ENCODE measurements around the gene CSNK2B.

Gene CSNK2B

GRCh38 chr6:31662124-31662723 lies 3.7 kb upstream of the CSNK2B start:
- DNase-seq = no peak

GRCh38 chr6:31663126-31663960 lies 2.5 kb upstream of the CSNK2B start:
- DNase-seq = no peak

DNA sequence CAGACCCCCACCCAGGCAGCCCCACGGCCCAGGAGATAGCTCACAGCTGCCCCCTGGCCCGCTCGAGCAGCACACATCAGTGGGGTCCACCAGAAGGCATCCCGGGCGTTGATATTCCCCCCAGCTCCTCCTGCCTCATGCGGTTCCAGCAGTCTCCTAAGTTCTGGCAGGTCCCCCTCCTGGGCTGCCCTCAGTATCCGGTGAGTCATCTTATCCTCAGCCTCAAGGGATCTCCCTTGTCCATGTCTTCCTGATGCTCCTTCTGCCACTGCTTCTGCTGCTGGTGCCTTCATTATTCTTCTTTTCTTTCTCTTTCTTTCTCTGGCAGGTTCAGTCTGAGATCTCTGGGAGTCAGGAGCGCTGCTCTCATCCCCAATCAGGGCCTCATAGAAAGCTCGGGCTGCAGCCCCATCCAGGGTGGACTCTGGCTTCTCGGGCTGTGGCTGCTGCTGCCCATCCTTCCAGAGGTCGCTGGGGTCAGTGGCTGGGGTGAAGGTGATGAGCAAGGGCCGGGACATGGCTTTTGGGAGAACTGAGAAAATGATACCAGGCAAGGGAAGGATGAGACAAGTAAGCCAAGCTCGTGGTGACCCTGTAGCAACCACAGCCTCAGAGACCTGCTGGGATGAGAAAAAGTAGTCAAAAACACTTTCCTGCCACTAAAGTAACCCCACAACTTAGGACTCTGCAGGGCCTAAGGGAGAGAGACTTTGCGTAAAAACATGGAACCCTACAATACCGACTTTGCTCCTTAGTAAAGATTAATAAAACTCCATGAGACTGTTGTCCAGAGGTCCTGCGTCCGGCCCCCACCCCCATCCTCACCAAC lies 1.7 kb upstream of the CSNK2B start:
- DNase-seq = no peak

- peak; percentile 77 for DNase-seq
These were observed 935 bp upstream of the CSNK2B start, which contains the start of gene GPANK1 for GRCh38 chr6:31664790-31665500. Gene GPANK1, minus strand, starts transcription at chr6:31664997. Its CDS starts 519 bp downstream, at chr6:31664478.

- no peak for DNase-seq
These were observed 571 bp downstream of the CSNK2B start for GRCh38 chr6:31666337-31666965.

- DNase-seq = no peak
These were observed 3.8 kb downstream of the CSNK2B start, which contains the start of gene LY6G5B for GRCh38 chr6:31669676-31670075. Gene LY6G5B, plus strand, starts transcription at chr6:31669976. Its CDS starts 975 bp downstream, at chr6:31670951.

DNA sequence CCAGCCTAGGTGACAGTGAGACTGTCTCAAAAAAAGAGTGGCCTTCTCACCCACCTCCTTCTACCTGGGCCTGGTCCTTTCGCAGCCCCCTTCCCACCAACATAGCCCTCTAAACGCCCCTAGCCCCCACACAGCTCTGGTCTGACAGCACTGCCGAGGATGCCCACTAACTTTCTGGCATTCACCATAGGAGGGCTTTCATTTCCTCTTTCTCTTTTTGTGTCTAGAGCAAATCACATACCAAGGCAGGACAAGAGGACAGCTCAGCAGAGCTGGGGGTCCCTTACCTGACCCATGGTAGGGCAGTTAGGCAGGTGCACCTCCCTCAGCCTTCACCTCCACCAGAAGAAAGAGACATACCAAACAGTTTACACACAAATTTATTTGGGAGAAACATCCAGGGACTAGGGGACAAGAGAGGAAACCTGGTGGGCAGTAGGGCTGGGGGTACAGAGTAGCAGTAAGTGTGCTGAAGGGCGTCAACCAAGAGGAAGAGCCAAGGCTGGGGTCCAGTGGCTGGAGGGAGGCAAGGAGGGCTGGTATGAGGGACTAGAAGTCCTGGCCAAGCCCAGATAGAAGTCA lies 10.5 kb downstream of the CSNK2B start:
- no peak for DNase-seq

- no peak for DNase-seq
These were observed 11.0 kb downstream of the CSNK2B start for GRCh38 chr6:31676904-31677303.

GRCh38 chr6:31677955-31678354 lies 12.1 kb downstream of the CSNK2B start:
- no peak for DNase-seq

GRCh38 chr6:31680226-31681134 lies 14.6 kb downstream of the CSNK2B start, which contains the start of gene LY6G5C:
Gene LY6G5C, minus strand, starts transcription at chr6:31681067. Its CDS starts 694 bp downstream, at chr6:31680373.
- DNase-seq = peak; percentile 35

- peak; percentile 3 for DNase-seq
These were observed 15.3 kb downstream of the CSNK2B start for GRCh38 chr6:31681135-31681671.

DNA sequence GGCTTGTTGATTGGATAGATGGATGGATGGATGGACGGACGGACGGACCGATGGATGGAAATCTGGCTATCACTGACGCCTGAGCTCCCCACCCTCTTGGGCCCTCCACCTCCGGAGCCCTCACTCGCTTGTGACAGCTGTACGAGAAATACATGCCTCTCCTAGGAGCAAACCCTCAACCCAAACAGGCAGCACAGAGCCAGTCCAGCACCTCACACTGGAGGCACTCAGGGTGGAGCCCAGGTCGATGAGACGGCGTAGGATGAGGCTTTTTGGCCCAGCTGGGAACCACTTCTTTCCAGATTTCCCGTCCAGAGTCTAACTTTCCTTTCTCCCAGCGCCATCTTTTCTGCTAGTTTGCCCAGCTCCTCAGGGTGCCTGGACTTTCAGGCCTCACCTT lies 17.7 kb downstream of the CSNK2B start:
- no peak for DNase-seq

GRCh38 chr6:31686483-31686882 lies 20.6 kb downstream of the CSNK2B start:
- DNase-seq = no peak

GRCh38 chr6:31687321-31687720 lies 21.4 kb downstream of the CSNK2B start:
- no peak for DNase-seq

- no peak for DNase-seq
These were observed 22.2 kb downstream of the CSNK2B start for GRCh38 chr6:31687860-31688693.

- no peak for DNase-seq
These were observed 23.6 kb downstream of the CSNK2B start for GRCh38 chr6:31689249-31690110.

- no peak for DNase-seq
These were observed 24.6 kb downstream of the CSNK2B start for GRCh38 chr6:31690231-31691077.
